Breast epithelium (tissue), 3 donors: ENCODE results near the gene LIPK.

ENCODE experiments used
- CTCF ChIP-seq, 3 donors: fragments of 450-650 bp; IDR thresholded peaks; one replicate each; pipeline ENCODE4 v1.5.1; 2016 to 2017; ENCODE audit warnings: antibody characterized with exemption in 3 of 3, mild to moderate bottlenecking in 3 of 3, moderate library complexity in 3 of 3
- POLR2A ChIP-seq: fragments of 450-650 bp; IDR thresholded peaks from one replicate; pipeline ENCODE4 v1.6.1; 2016; ENCODE audit warnings: antibody characterized with exemption, mild to moderate bottlenecking, moderate library complexity

- TF ChIP-seq POLR2A (no peak), CTCF (IDR thresholded peaks at IDR 0.05) (no peak)
Observed at GRCh38 chr10:88680958-88681357, 25.1 kb upstream of the LIPK start.
